Natural killer cell treated with Interleukin-12 subunit alpha and Interleukin-12 subunit beta and Interleukin-15 and Interleukin-18, amount 100 ng/mL, for 72 hours (primary cell): Measurements from ENCODE around the gene SH3BGRL3. TPM values are rescaled to one million over a fixed set of nuclear protein-coding genes. Genes with fewer than 3 reads are reported as not detected.
"Not testable (repeated sequence)": the region's sequence is repeated elsewhere in the genome, so short reads cannot be mapped to it uniquely, and the experiment has no call there.

ENCODE experiments used
- ATAC-seq, 2 donors: fragments of 150-1000 bp; cut with Tn5 transposase in 1 of 2; sonication (Bioruptor Pico), chemical (Tn5 transposase) in 1 of 2; 2 replicates each; pipeline ENCODE4 v1.10.0; 2021
- DNase-seq: peaks from one replicate; pipeline ENCODE4 v3.0.0; 2022; ENCODE audit warnings: low spot score
- H3K27ac Mint-ChIP-seq, 2 donors: 1 replicate in 1 of 2; 2 replicates in 1 of 2; pipeline ENCODE4 v1.8.0; 2022; ENCODE audit warnings: mixed read lengths in 2 of 2, mild to moderate bottlenecking in 1 of 2, moderate library complexity in 1 of 2
- H3K27me3 Mint-ChIP-seq, 2 donors: 1 replicate in 1 of 2; 2 replicates in 1 of 2; pipeline ENCODE4 v1.8.0; 2022; ENCODE audit warnings: mixed read lengths in 2 of 2
- H3K36me3 Mint-ChIP-seq: one replicate; pipeline ENCODE4 v1.8.0; 2022; ENCODE audit warnings: mixed read lengths
- H3K4me1 Mint-ChIP-seq, 2 donors: 1 replicate in 1 of 2; 2 replicates in 1 of 2; pipeline ENCODE4 v1.8.0; 2022; ENCODE audit warnings: low read depth in 2 of 2, mixed read lengths in 2 of 2, mild to moderate bottlenecking in 1 of 2
- H3K4me3 Mint-ChIP-seq: one replicate; pipeline ENCODE4 v1.8.0; 2022; ENCODE audit warnings: mixed read lengths
- H3K9me3 Mint-ChIP-seq: 2 replicates; pipeline ENCODE4 v1.8.0; 2022; ENCODE audit warnings: mixed read lengths
- total RNA-seq, 2 donors: library from RNA; stranded (reverse); gene quantifications; one replicate each; pipeline ENCODE4 v1.2.3, GENCODE V29; 2022

The SH3BGRL3 gene
- total RNA-seq, 2 donors from 2014 or later: 203 to 249 TPM

DNA sequence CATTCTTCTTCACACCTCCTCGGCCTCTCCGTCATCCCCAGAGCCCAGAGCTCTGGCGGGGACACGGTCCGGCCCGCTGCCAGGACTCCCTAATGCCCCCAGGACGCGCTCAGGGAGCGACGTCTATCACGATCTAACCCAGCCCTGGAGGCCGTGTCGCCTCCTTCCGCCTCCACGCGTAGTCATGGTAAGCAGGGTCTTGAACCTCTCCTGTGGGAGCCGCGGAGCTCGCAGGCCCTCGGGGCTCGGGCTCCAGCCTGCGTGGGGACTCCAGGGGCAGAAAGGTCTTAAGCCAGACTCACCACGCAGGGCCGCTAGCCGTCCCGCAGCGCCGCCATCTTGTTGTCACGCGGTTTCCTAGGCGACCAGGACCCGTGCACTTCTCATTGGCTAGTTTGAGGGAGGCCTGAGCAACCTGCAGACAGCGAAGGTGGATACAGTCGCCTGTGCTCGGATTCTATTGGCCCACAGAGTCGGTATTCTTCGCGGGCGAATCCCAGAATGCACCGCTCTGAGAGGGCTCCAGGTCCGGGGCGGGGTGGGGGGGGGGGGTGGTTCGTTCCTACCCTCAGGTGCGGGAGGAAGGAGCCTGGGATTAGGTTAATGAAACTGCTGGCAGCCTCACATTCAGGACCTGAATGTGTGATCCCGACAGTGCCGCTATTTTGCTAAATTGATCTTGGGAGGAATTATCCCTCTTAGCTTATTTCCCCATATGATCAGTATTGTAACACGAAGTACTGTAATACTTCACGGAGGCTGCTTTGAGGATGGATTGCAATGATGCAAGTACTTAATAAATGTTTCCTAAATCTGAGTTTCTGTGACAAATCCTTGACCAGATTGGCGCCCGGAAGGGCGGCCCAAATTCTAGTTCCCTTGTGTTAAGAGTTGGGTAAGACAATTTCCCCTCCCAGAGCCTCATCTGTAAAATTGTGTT, 26.7 kb downstream of the SH3BGRL3 start, which contains the start of gene UBXN11:
TSS of gene UBXN11 (minus strand) at position 347 of the 940 bp plus-strand sequence. CDS start 3,753 bp downstream, outside the sequence.
- ATAC-seq: peak; percentile 100
- H3K27me3 Mint-ChIP-seq: no peaks in the 10 kb centered on the region

DNA sequence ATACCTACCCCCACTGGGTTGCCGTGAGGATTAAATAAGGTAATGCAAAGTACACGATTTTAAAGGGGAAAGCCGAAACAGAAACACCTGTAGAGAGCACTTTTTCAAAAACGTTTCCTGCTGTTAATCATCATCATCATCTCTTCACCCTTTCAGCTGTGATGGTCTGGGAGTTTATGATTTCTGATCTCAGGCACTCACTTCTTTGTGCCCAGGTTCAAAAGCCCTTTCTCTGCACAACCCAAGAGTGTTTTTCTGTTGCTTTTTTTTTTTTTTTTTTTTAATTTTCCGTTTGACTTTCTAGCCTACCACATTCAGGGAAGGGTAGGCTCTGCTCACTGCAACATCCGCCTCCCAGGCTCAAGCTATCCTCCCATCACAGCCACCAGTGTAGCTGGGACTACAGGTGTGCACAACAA, 27.5 kb downstream of the SH3BGRL3 start:
- H3K27ac Mint-ChIP-seq: peak overlapping the region; percentile 74 to 97
- H3K9me3 Mint-ChIP-seq: no peaks in the 10 kb centered on the region
- no peak for ATAC-seq
- H3K4me3 Mint-ChIP-seq: peak overlapping the region; percentile 96
- H3K36me3 Mint-ChIP-seq: no peaks in the 10 kb centered on the region
- no peaks in the 10 kb centered on the region for H3K27me3 Mint-ChIP-seq
- peaks cover 12 to 22% of the 10 kb centered on the region in 2 donors for H3K4me1 Mint-ChIP-seq
- no peak for DNase-seq

More for the DNA sequence above, 26.7 kb downstream of the SH3BGRL3 start, which contains the start of gene UBXN11:
- Mint-ChIP-seq H3K4me1 (peaks cover 12 to 17% of the 10 kb centered on the region in 2 donors), H3K9me3 (no peaks in the 10 kb centered on the region), H3K36me3 (no peaks in the 10 kb centered on the region), H3K27ac (peak within 1 kb of the TSS; percentile 74 to 97), H3K4me3 (peak within 1 kb of the TSS; percentile 96)
- peak; percentile 94 for DNase-seq

- not testable (repeated sequence) for H3K4me3 Mint-ChIP-seq, H3K27me3 Mint-ChIP-seq, H3K9me3 Mint-ChIP-seq, H3K36me3 Mint-ChIP-seq, ATAC-seq, DNase-seq
- H3K27ac Mint-ChIP-seq: peak overlapping the region; percentile 74
- H3K4me1 Mint-ChIP-seq: peaks cover 16 to 25% of the 10 kb centered on the region in 2 donors
These were observed 28.3 kb downstream of the SH3BGRL3 start for GRCh38 chr1:26307966-26308899.

DNA sequence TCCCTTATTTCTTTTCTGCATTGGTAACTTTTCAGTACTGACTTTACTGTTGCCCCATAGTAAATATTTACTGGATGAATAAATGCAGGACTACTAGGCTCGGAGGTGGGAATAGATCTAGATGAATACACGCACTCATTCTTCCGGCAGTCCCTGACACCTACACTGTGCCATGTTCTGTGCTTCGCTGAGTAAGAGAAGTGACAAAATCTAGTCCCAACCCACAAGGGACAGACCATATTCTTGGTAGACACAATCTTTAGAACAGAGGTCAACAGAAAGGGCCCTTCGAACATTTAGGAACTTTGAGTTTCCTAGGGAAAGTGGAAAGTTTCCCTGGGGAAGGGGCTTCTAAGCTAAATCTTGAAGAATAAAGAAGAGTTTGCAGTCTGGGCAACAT, 34.6 kb downstream of the SH3BGRL3 start:
- H3K4me3 Mint-ChIP-seq: peak overlapping the region; percentile 28

GRCh38 chr1:26315874-26316850, 36.3 kb downstream of the SH3BGRL3 start:
- no peaks in the 10 kb centered on the region for H3K9me3 Mint-ChIP-seq
- no peaks in the 10 kb centered on the region for H3K36me3 Mint-ChIP-seq
- peak overlapping the region; percentile 28 for H3K4me3 Mint-ChIP-seq
- H3K27me3 Mint-ChIP-seq: no peaks in the 10 kb centered on the region
- H3K27ac Mint-ChIP-seq: peak overlapping the region in 1 of 2 donors; percentile 56
- H3K4me1 Mint-ChIP-seq: peaks cover 55 to 61% of the 10 kb centered on the region in 2 donors
- DNase-seq (no peak), ATAC-seq (no peak)

More for the DNA sequence above, 34.6 kb downstream of the SH3BGRL3 start:
- H3K4me1 Mint-ChIP-seq: peaks cover 46 to 55% of the 10 kb centered on the region in 2 donors
- H3K27ac Mint-ChIP-seq: peak overlapping the region; percentile 56 to 72
- no peak for DNase-seq
- no peak for ATAC-seq
- H3K9me3 Mint-ChIP-seq: no peaks in the 10 kb centered on the region
- no peaks in the 10 kb centered on the region for H3K36me3 Mint-ChIP-seq
- H3K27me3 Mint-ChIP-seq: no peaks in the 10 kb centered on the region

DNA sequence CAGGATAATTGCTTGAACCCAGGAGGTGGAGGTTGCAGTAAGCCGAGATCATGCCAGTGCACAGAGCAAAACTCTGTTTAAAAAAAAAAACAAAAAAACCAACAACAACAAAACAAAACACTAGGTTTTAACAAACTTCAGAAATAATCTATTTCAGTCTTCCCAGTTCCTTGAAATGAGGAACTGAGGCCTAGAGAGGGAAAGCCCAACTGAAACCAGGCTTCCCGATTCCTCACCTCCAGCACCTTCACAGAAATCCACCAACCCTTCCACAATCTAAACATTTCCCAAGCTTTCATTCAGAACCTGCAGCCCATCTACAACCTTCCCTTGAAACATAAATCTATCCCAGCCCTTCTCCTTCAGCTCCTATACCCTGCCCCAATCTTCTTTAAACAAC, 37.3 kb downstream of the SH3BGRL3 start:
- no peaks in the 10 kb centered on the region for H3K9me3 Mint-ChIP-seq
- ATAC-seq: no peak
- H3K27me3 Mint-ChIP-seq: no peaks in the 10 kb centered on the region
- no peak for DNase-seq
- peaks cover 60 to 61% of the 10 kb centered on the region in 2 donors for H3K4me1 Mint-ChIP-seq
- H3K36me3 Mint-ChIP-seq: no peaks in the 10 kb centered on the region
- peak overlapping the region; percentile 82 for H3K4me3 Mint-ChIP-seq
- peak overlapping the region; percentile 1 to 56 for H3K27ac Mint-ChIP-seq

GRCh38 chr1:26317612-26318337, 37.9 kb downstream of the SH3BGRL3 start, which contains the start of gene CD52:
CD52 (plus strand) TSS chr1:26317958; CDS start chr1:26318018, 60 bp downstream.
- Mint-ChIP-seq H3K4me1 (peaks cover 60 to 66% of the 10 kb centered on the region in 2 donors), H3K27me3 (no peaks in the 10 kb centered on the region)

DNA sequence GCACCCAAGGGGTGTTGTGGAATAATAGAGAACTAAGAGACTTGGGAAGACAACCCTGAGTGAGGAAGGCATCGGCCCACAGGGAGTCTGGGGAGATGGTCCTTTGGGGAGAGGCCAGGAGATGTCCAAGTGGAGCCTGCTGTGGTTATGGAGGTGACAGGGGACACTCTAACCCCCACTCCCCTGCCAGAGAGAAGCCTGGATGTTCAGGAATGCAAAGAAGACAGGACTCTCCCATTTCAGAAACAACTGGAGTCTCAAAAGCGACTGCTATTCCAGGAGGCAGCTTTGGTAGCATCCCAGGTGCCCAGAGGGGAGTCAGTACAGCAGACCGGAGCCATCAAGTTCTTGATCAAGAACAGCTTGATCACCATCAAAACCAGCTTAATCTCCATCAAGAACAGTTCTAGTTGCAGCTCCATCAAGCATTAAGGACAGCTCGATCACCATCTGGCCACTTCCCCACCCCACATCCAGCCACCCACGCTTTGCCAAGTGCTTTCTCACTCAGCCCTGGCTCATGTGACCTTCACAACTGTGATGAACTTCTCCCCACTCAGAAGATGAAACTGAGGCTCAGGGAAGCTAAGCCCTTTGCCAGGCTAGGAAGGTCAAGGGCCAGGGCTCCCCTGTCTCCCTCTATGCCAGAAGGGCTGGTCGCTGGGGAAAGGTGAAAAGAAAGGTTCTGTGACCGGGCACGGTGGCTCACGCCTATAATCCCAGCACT, 38.6 kb downstream of the SH3BGRL3 start:
- Mint-ChIP-seq H3K36me3 (no peaks in the 10 kb centered on the region), H3K4me3 (peak overlapping the region; percentile 82), H3K4me1 (peaks cover 57 to 62% of the 10 kb centered on the region in 2 donors), H3K27ac (peak overlapping the region; percentile 56 to 86), H3K27me3 (no peaks in the 10 kb centered on the region), H3K9me3 (no peaks in the 10 kb centered on the region)
- DNase-seq (no peak), ATAC-seq (peak; percentile 29 to 60)

More at GRCh38 chr1:26317612-26318337, 37.9 kb downstream of the SH3BGRL3 start, which contains the start of gene CD52:
- peak within 1 kb of the TSS; percentile 56 to 86 for H3K27ac Mint-ChIP-seq
- H3K9me3 Mint-ChIP-seq: no peaks in the 10 kb centered on the region
- H3K36me3 Mint-ChIP-seq: no peaks in the 10 kb centered on the region
- H3K4me3 Mint-ChIP-seq: peak within 1 kb of the TSS; percentile 82
- DNase-seq (no peak), ATAC-seq (peak; percentile 45 to 50)

DNA sequence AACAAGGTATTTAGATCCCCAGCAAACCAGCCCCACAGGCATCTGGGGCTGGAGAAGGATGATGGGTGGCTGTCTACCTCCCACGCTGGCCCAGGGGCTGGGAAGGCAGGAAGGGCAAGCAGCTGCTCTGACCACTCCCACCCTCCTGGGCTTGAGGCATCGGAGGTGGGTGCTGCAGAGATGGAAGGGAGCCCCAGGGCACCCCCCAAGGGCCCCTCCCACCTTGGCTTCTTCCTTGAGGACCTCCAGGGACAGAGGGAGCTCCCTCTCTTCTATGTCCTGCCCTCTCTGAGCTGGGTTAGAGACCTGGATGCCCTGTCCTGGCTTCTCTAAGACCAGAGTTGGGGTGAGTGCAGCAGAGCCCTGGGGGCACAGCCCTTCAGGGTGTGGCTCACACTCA, 41.0 kb downstream of the SH3BGRL3 start:
- Mint-ChIP-seq H3K27ac (peak overlapping the region; percentile 36 to 64), H3K4me1 (peaks cover 35 to 43% of the 10 kb centered on the region in 2 donors), H3K27me3 (no peaks in the 10 kb centered on the region), H3K9me3 (no peaks in the 10 kb centered on the region), H3K36me3 (no peaks in the 10 kb centered on the region), H3K4me3 (peak overlapping the region; percentile 66)
- DNase-seq (no peak), ATAC-seq (no peak)

- Mint-ChIP-seq H3K36me3 (no peaks in the 10 kb centered on the region), H3K9me3 (no peaks in the 10 kb centered on the region), H3K27me3 (no peaks in the 10 kb centered on the region), H3K4me1 (peaks cover 35 to 39% of the 10 kb centered on the region in 2 donors), H3K27ac (peak overlapping the region; percentile 36 to 64), H3K4me3 (peak overlapping the region; percentile 66)
- ATAC-seq (peak; percentile 88 to 89), DNase-seq (peak; percentile 90)
These were observed 41.6 kb downstream of the SH3BGRL3 start for GRCh38 chr1:26321315-26322041.

DNA sequence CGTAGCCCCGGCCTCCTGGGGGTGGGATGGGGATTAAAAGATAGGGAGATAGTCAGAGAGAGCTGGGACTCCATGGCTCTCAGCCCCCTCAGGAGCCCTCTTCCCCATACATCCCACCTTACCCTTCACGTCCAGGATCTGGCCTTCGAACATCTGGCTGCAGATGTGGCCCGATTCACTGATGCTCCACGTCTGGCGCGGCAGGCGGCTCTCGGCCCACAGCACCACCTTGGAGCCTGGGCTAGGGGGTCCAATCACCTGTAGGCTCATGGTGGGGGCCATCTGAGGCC, 42.1 kb downstream of the SH3BGRL3 start:
- Mint-ChIP-seq H3K4me3 (no peak overlapping the region), H3K27me3 (no peaks in the 10 kb centered on the region), H3K27ac (no peak overlapping the region), H3K4me1 (peaks cover 34 to 39% of the 10 kb centered on the region in 2 donors), H3K9me3 (no peaks in the 10 kb centered on the region), H3K36me3 (no peaks in the 10 kb centered on the region)
- DNase-seq (no peak), ATAC-seq (no peak)
